Activated T-cell treated with anti-CD3 and anti-CD28 coated beads, Interleukin-2, amount 50 U/mL, for 4 hours (primary cell): ENCODE results near the gene TTC24. TPM values are rescaled to one million over a fixed set of nuclear protein-coding genes. Genes with fewer than 3 reads are reported as not detected.
"Not testable (repeated sequence)": the region's sequence is repeated elsewhere in the genome, so short reads cannot be mapped to it uniquely, and the experiment has no call there.

Experiments used
- ATAC-seq, 2 donors: fragments of 200-7000 bp; cut with Tn5 transposase; one replicate each; pipeline ENCODE4 v1.10.0; 2021
- DNase-seq: peaks from one replicate; pipeline ENCODE4 v3.0.0-alpha.2; 2020
- H3K27me3 Mint-ChIP-seq: one replicate; pipeline ENCODE4 v1.8.0; 2021; ENCODE audit warnings: low read depth, mixed read lengths
- H3K36me3 Mint-ChIP-seq: one replicate; pipeline ENCODE4 v1.8.0; 2022; ENCODE audit warnings: mixed read lengths; ENCODE audit not compliant: insufficient read depth
- H3K4me1 Mint-ChIP-seq: one replicate; pipeline ENCODE4 v1.8.0; 2021; ENCODE audit warnings: low read depth, mixed read lengths
- H3K4me3 Mint-ChIP-seq: one replicate; pipeline ENCODE4 v1.8.0; 2021; ENCODE audit warnings: mild to moderate bottlenecking, moderate library complexity, mixed read lengths
- H3K9me3 Mint-ChIP-seq: one replicate; pipeline ENCODE4 v1.8.0; 2021; ENCODE audit warnings: mixed read lengths
- total RNA-seq, 3 donors: library from RNA; stranded (reverse); gene quantifications; one replicate each; pipeline ENCODE4 v1.2.1, GENCODE V29; 2021

Gene TTC24
- total RNA-seq, 3 donors from 2014 or later: 2.9 to 10.9 (median 5.4) TPM

DNA sequence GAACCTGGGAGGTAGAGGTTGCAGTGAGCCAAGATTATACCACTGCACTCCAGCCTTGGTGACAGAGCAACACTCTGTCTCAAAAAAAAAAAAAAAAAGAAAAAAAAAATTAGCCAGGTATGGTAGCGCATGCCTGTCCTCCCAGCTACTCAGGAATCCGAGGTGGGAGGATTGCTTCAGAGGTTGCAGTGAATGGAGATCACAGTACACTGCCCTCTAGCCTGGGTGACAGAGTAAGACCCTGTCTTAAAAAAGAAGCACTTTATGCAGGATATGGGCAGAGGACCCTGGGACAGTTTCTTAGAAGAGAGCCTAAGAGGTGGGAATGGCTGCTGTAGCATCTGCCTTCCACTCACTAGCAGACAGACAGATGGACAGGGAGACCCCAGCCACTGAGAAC is 30.1 kb upstream of the TTC24 start:
- H3K36me3 Mint-ChIP-seq: no peaks in the 10 kb centered on the region
- no peaks in the 10 kb centered on the region for H3K27me3 Mint-ChIP-seq
- no peaks in the 10 kb centered on the region for H3K9me3 Mint-ChIP-seq
- peaks cover 8% of the 10 kb centered on the region for H3K4me1 Mint-ChIP-seq
- DNase-seq (no peak), ATAC-seq (no peak)
- H3K4me3 Mint-ChIP-seq: no peak overlapping the region

GRCh38 chr1:156549831-156550230 is 29.7 kb upstream of the TTC24 start:
- Mint-ChIP-seq H3K27me3 (no peaks in the 10 kb centered on the region), H3K4me3 (no peak overlapping the region), H3K9me3 (no peaks in the 10 kb centered on the region), H3K36me3 (no peaks in the 10 kb centered on the region), H3K4me1 (peaks cover 8% of the 10 kb centered on the region)
- DNase-seq (no peak), ATAC-seq (no peak)

DNA sequence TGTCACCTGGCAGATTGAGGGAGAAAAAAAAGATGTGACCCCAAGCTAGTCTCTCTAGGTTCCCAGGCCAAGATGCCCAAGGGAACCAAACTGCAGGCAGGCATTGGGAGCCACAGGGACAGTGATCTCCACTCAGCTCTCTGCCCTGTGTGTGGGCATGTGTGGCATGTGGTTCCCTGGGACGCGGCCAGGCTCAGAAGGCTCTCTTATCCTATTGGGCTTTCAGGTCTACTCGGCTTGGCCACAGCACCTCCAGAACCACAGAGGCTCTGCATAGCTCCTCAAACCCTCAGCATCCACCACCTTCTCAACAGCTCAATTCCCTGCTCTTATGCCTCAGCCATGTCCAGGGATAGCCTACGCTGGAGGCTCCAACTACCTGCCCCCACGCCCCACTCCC is 29.2 kb upstream of the TTC24 start:
- H3K36me3 Mint-ChIP-seq: no peaks in the 10 kb centered on the region
- H3K27me3 Mint-ChIP-seq: no peaks in the 10 kb centered on the region
- H3K4me1 Mint-ChIP-seq: peaks cover 8% of the 10 kb centered on the region
- ATAC-seq (no peak), DNase-seq (no peak)
- no peaks in the 10 kb centered on the region for H3K9me3 Mint-ChIP-seq
- no peak overlapping the region for H3K4me3 Mint-ChIP-seq

DNA sequence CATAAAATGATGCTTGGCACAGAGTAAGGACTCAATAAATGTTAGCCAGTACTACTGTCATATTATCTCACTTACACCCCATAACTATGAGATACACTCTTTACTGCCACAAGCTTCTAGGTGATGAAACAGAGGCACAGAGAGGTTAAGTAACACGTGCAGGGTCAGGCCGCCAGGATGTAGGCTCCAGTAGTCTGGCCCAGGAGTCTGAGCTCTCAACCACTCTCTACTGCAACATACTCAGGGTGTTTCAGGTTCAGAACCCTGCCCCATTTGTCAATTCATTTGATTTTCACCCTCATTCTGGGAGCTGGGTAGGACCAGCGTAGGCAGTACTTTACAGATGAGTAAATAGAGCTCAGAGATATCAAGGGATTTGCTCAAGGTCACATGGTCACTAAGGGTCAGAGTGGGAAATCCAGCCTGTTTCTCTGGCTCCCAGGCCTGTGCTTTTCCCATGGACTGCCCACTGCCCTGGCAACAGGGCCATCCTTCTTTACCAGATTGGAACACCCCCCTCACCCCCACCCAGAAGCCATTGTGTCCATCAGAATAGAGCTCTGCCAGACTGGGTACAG is 28.4 kb upstream of the TTC24 start:
- ATAC-seq (no peak), DNase-seq (no peak)
- no peaks in the 10 kb centered on the region for H3K36me3 Mint-ChIP-seq
- H3K9me3 Mint-ChIP-seq: no peaks in the 10 kb centered on the region
- H3K27me3 Mint-ChIP-seq: no peaks in the 10 kb centered on the region
- no peak overlapping the region for H3K4me3 Mint-ChIP-seq
- peaks cover 8% of the 10 kb centered on the region for H3K4me1 Mint-ChIP-seq

DNA sequence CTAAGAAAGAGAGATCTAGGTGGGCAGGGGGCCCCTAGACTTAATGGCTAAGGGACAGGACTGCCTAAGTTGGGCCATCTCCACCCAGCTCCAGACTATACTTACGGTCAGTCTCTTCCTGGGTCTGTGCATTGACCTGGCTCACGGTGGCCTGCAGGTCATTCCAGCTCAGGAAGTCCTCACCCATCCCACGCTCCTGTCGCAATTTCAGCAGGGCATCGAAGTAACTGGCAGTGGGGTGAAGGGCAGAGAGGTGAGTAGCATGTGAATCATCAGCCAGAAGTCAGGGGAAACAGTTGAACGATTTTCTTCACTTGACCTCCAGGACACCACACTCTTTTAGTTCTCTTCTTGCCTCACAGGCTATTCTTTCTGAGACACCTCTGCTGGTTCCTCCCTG is 27.7 kb upstream of the TTC24 start:
- H3K9me3 Mint-ChIP-seq: no peaks in the 10 kb centered on the region
- ATAC-seq: no peak
- no peak for DNase-seq
- H3K4me1 Mint-ChIP-seq: peaks cover 8% of the 10 kb centered on the region
- H3K27me3 Mint-ChIP-seq: no peaks in the 10 kb centered on the region
- H3K4me3 Mint-ChIP-seq: no peak overlapping the region
- H3K36me3 Mint-ChIP-seq: no peaks in the 10 kb centered on the region

DNA sequence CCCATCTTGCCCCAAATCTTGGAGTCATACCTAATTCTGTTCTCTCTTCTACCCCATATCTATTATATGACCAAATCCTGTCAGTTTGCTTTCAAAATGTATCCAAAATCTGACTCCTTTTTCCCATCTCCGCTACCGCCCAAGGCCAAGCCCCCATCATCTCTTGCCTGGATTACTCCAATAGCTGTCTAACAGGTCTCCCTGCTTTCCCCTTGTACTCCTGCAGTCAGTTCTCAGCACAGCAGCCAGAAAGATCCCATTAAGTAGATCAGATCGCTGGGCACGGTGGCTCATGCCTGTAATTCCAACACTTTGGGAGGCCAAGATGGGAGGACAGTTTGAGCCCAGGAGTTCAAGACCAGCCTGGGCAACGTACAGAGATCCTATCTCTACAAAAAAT is 27.0 kb upstream of the TTC24 start:
- H3K4me1 Mint-ChIP-seq: peaks cover 8% of the 10 kb centered on the region
- H3K36me3 Mint-ChIP-seq: no peaks in the 10 kb centered on the region
- DNase-seq (no peak), ATAC-seq (no peak)
- no peaks in the 10 kb centered on the region for H3K27me3 Mint-ChIP-seq
- no peaks in the 10 kb centered on the region for H3K9me3 Mint-ChIP-seq
- no peak overlapping the region for H3K4me3 Mint-ChIP-seq

DNA sequence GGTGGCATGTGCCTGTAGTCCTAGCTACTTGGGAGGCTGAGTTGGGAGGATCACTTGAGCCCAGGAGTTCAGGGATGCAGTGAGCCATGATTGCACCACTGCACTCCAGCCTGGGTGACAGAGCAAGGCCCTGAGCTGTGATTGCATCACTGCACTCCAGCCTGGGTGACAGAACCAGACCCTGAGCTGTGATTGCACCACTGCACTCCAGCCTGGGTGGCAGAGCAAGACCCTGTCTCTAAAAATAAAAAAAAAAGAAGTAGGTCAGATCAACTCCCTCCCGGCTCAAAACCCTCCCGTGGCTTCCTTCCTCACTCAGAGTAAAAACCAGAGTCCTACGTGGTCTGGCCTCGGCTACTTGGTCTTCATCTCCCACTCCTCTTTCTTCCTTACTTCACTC is 26.6 kb upstream of the TTC24 start:
- not testable (repeated sequence) for H3K9me3 Mint-ChIP-seq, H3K36me3 Mint-ChIP-seq, H3K4me1 Mint-ChIP-seq, H3K27me3 Mint-ChIP-seq, DNase-seq, ATAC-seq, H3K4me3 Mint-ChIP-seq

GRCh38 chr1:156553860-156554485 is 25.6 kb upstream of the TTC24 start:
- no peak for DNase-seq
- Mint-ChIP-seq H3K9me3 (no peaks in the 10 kb centered on the region), H3K27me3 (no peaks in the 10 kb centered on the region), H3K36me3 (no peaks in the 10 kb centered on the region), H3K4me1 (peaks cover 8% of the 10 kb centered on the region), H3K4me3 (no peak overlapping the region)
- no peak for ATAC-seq

GRCh38 chr1:156554971-156555370 is 24.6 kb upstream of the TTC24 start:
- Mint-ChIP-seq H3K27me3 (no peaks in the 10 kb centered on the region), H3K9me3 (no peaks in the 10 kb centered on the region), H3K4me1 (peaks cover 8% of the 10 kb centered on the region), H3K4me3 (no peak overlapping the region), H3K36me3 (no peaks in the 10 kb centered on the region)
- DNase-seq (no peak), ATAC-seq (no peak)

DNA sequence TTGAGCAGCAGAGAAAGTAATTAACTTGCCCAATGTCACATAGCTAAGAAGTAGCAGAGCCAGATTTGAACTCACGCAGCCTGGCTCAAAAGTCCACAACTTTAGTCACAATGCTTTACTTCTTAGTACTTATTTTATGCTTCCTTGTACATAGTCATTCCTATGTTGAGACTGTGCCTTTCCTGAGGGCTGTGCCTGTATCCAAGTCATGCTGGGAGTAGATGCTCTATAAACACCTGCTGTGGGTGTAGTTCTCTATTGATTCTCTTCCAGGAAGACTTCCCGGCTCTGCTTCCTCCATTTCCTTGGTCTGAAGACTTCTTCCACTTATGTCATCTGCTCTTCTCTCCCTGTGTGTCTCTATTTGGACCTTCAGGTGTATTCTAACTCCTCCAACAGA is 23.8 kb upstream of the TTC24 start:
- Mint-ChIP-seq H3K9me3 (no peaks in the 10 kb centered on the region), H3K4me1 (peaks cover 8% of the 10 kb centered on the region), H3K4me3 (no peak overlapping the region), H3K27me3 (no peaks in the 10 kb centered on the region), H3K36me3 (no peaks in the 10 kb centered on the region)
- no peak for DNase-seq
- no peak for ATAC-seq

DNA sequence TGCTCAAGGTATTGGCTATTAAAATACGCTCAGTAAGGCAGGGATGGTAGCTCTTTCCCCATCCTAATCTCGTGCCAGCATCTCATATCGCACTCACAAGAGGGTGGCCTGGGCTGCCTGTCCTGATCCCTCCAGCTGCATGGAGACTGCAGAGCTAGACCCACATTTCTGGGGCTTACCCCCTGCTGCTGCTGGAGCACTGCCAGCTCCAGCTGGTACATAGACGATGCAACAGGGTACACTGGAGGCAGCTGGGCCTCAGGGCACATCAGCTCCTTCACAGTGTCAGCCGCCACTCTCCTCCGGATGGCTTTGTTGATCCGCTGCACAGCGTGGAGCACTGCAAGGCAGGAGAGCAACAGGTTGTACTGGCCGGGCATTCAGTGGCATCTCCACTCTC is 23.2 kb upstream of the TTC24 start:
- no peaks in the 10 kb centered on the region for H3K36me3 Mint-ChIP-seq
- H3K4me1 Mint-ChIP-seq: peaks cover 8% of the 10 kb centered on the region
- ATAC-seq (no peak), DNase-seq (no peak)
- no peaks in the 10 kb centered on the region for H3K9me3 Mint-ChIP-seq
- no peak overlapping the region for H3K4me3 Mint-ChIP-seq
- no peaks in the 10 kb centered on the region for H3K27me3 Mint-ChIP-seq

GRCh38 chr1:156559086-156559796 is 20.3 kb upstream of the TTC24 start:
- H3K9me3 Mint-ChIP-seq: no peaks in the 10 kb centered on the region
- ATAC-seq (no peak), DNase-seq (no peak)
- H3K36me3 Mint-ChIP-seq: no peaks in the 10 kb centered on the region
- no peaks in the 10 kb centered on the region for H3K4me1 Mint-ChIP-seq
- no peak overlapping the region for H3K4me3 Mint-ChIP-seq
- no peaks in the 10 kb centered on the region for H3K27me3 Mint-ChIP-seq

DNA sequence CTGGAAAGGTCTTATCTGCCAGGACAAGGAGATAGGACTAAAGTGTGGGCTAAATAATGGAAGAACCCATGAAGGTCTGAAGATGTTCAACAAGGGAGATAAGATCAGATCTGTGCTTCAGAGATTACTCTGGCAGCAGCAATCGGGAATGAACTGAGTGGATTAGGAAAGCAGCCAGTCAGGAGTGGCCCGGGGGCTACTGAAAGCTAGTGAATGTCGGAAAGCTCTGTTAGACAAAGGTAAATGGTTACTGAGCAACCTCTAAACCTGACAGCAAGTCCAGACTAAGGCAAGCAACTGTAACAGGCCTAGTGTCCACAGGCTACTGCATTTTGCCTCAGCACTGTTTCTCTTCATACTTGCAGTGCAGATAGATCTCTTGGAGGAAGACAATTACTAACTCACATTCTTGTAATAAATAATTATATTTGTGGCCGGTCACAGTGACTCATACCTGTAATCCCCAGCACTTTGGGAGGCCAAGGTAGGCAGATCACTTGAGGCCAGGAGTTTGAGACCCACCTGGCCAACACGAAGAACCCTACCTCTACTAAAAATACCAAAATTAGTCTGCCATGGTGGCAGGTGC is 19.6 kb upstream of the TTC24 start:
- Mint-ChIP-seq H3K4me1 (no peaks in the 10 kb centered on the region), H3K27me3 (no peaks in the 10 kb centered on the region), H3K9me3 (no peaks in the 10 kb centered on the region), H3K4me3 (no peak overlapping the region), H3K36me3 (no peaks in the 10 kb centered on the region)
- no peak for DNase-seq
- no peak for ATAC-seq

- ATAC-seq (no peak), DNase-seq (no peak)
- Mint-ChIP-seq H3K4me1 (no peaks in the 10 kb centered on the region), H3K27me3 (no peaks in the 10 kb centered on the region), H3K9me3 (no peaks in the 10 kb centered on the region), H3K36me3 (no peaks in the 10 kb centered on the region), H3K4me3 (no peak overlapping the region)
Observed at GRCh38 chr1:156560585-156561163, 18.8 kb upstream of the TTC24 start.

GRCh38 chr1:156565519-156565918 is 14.0 kb upstream of the TTC24 start:
- H3K4me3 Mint-ChIP-seq: no peak overlapping the region
- no peaks in the 10 kb centered on the region for H3K9me3 Mint-ChIP-seq
- no peak for ATAC-seq
- peaks cover 3% of the 10 kb centered on the region for H3K27me3 Mint-ChIP-seq
- no peak for DNase-seq
- H3K36me3 Mint-ChIP-seq: no peaks in the 10 kb centered on the region
- no peaks in the 10 kb centered on the region for H3K4me1 Mint-ChIP-seq
